GM23338 (cell line): ENCODE data around the gene SLC4A8. TPM values are rescaled to one million over a fixed set of nuclear protein-coding genes. Genes with fewer than 3 reads are reported as not detected.

ENCODE experiments used
- ATAC-seq: fragments of 200-7000 bp; cut with Tn5 transposase; 3 replicates; pipeline ENCODE4 v1.9.1; 2020
- DNase-seq: peaks from one replicate; pipeline ENCODE4 v3.0.0-alpha.2; 2015; ENCODE audit warnings: low spot score
- H2AFZ ChIP-seq: fragments of 200-600 bp; sonication (generic); 2 replicates; pipeline ENCODE4 v1.8.0; 2016; ENCODE audit warnings: antibody characterized with exemption, mild to moderate bottlenecking, moderate library complexity
- H3F3A ChIP-seq: fragments of 200-600 bp; sonication (generic); replicated peaks from 2 replicates; pipeline ENCODE4 v1.8.0; 2017; ENCODE audit warnings: antibody characterized with exemption, mixed run types, low read depth
- H3K27ac ChIP-seq: fragments of 200-600 bp; sonication (generic); 2 replicates; pipeline ENCODE4 v1.6.1; 2016; ENCODE audit warnings: low read depth
- H3K27me3 ChIP-seq: fragments of 200-600 bp; sonication (generic); 2 replicates; pipeline ENCODE4 v1.8.0; 2016; ENCODE audit warnings: mild to moderate bottlenecking, mixed run types, moderate library complexity; ENCODE audit not compliant: insufficient read depth
- H3K36me3 ChIP-seq: fragments of 200-600 bp; sonication (generic); 2 replicates; pipeline ENCODE4 v1.8.0; 2016; ENCODE audit warnings: mild to moderate bottlenecking; ENCODE audit not compliant: insufficient read depth
- H3K4me1 ChIP-seq: fragments of 200-600 bp; sonication (generic); 2 replicates; pipeline ENCODE4 v1.8.0; 2016; ENCODE audit warnings: mild to moderate bottlenecking, moderate library complexity; ENCODE audit not compliant: insufficient read depth
- H3K4me2 ChIP-seq: fragments of 200-600 bp; sonication (generic); 2 replicates; pipeline ENCODE4 v1.7.1; 2017; ENCODE audit warnings: mixed run types
- H3K4me3 ChIP-seq: fragments of 200-600 bp; sonication (generic); 2 replicates; pipeline ENCODE4 v1.6.1; 2016; ENCODE audit warnings: mixed run types
- H3K79me2 ChIP-seq: fragments of 200-600 bp; sonication (generic); replicated peaks from 2 replicates; pipeline ENCODE4 v1.8.0; 2017; ENCODE audit warnings: mild to moderate bottlenecking; ENCODE audit not compliant: insufficient read depth
- H3K9me2 ChIP-seq: fragments of 200-600 bp; sonication (generic); 2 replicates; pipeline ENCODE4 v1.8.0; 2017; ENCODE audit not compliant: insufficient read depth
- H4K20me1 ChIP-seq: fragments of 200-600 bp; sonication (generic); replicated peaks from 2 replicates; pipeline ENCODE4 v1.8.0; 2017; ENCODE audit warnings: mild to moderate bottlenecking; ENCODE audit not compliant: insufficient read depth
- H3K27ac Mint-ChIP-seq: 2 replicates; pipeline ENCODE4 v1.8.0; 2020; ENCODE audit warnings: inconsistent platforms, mild to moderate bottlenecking, moderate library complexity, mixed read lengths
- H3K27me3 Mint-ChIP-seq: 3 replicates; pipeline ENCODE4 v1.8.0; 2022; ENCODE audit warnings: low read depth, mild to moderate bottlenecking, moderate library complexity, mixed read lengths, inconsistent platforms; ENCODE audit not compliant: insufficient read depth, poor library complexity
- H3K36me3 Mint-ChIP-seq: 3 replicates; pipeline ENCODE4 v1.8.0; 2021; ENCODE audit warnings: low read depth, mild to moderate bottlenecking, inconsistent platforms, moderate library complexity, mixed read lengths
- H3K4me1 Mint-ChIP-seq: 3 replicates; pipeline ENCODE4 v1.8.0; 2020; ENCODE audit warnings: mild to moderate bottlenecking, inconsistent platforms, mixed read lengths
- H3K4me3 Mint-ChIP-seq: 3 replicates; pipeline ENCODE4 v1.8.0; 2021; ENCODE audit warnings: moderate library complexity, mild to moderate bottlenecking, inconsistent platforms, mixed read lengths
- H3K9me3 Mint-ChIP-seq: 3 replicates; pipeline ENCODE4 v1.8.0; 2020; ENCODE audit warnings: moderate library complexity, mild to moderate bottlenecking, inconsistent platforms, mixed read lengths
- CREB1 ChIP-seq: fragments of 250-450 bp; sonication (Bioruptor Pico); IDR thresholded peaks from 2 replicates; pipeline ENCODE4 v1.5.0; 2020; ENCODE audit warnings: low read depth, mild to moderate bottlenecking, moderate library complexity
- EZH2 ChIP-seq: fragments of 200-600 bp; sonication (generic); IDR thresholded peaks from one replicate; pipeline ENCODE4 v1.8.0; 2017; ENCODE audit warnings: antibody characterized with exemption, mild to moderate bottlenecking, low read depth; ENCODE audit not compliant: unreplicated experiment
- POLR2AphosphoS5 ChIP-seq: IDR thresholded peaks from 2 replicates; pipeline ENCODE4 v1.6.1; 2016; ENCODE audit warnings: antibody characterized with exemption, low read depth
- polyA plus RNA-seq: library from polyadenylated mRNA; unstranded; fragments of >200 nt; fragmentation: Nextera tagmentation; extraction: Ambion mirVana; gene quantifications from 2 replicates; pipeline ENCODE4 v1.2.1, GENCODE V29; 2016
- total RNA-seq: library from RNA; depleted of rRNA; stranded (reverse); fragments of >200 nt; shearing (Covaris generic); gene quantifications from 2 replicates; pipeline ENCODE4 v1.2.3, GENCODE V29; 2014
- TF ChIP-seq, protein P1 (sequence below), 2 experiments: fragments of 200-600 bp in 1 of 2; sonication (generic) in 1 of 2; conservative IDR thresholded peaks; 2 replicates each; pipeline versions ENCODE4 v1.5.1 to v1.6.1; 2016 to 2017; ENCODE audit warnings: antibody characterized with exemption in 2 of 2, low read depth in 2 of 2, mild to moderate bottlenecking in 2 of 2, moderate library complexity in 1 of 2
- TF ChIP-seq, protein P2 (sequence below): fragments of 250-450 bp; sonication (Bioruptor Pico); IDR thresholded peaks from 2 replicates; pipeline ENCODE4 v1.5.0; 2020; ENCODE audit warnings: mild to moderate bottlenecking, moderate library complexity

SLC4A8 gene
- total and polyA plus RNA-seq, 2 experiments from 2014 or later = 7.6 to 9.2 TPM

DNA sequence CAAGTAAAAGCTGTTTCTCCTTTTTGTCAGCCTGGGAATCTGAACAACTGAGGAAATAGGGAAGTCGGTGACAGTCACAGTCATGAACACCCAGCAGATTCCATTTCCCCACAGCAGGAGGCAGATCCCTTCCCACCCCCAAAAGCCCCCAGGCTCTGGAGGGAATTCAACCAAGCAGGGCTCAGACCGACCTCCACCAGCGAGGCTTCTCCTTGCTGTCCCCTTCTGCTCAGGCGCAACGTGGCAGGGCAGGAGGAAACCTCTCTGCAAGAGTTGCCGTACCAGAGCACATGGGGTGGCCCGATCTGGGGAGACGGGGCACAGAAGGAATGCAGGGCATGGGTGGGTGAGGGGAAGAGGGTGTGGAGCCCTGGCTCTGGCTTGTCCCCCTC lies 33.7 kb upstream of the SLC4A8 start (continued):
- TF ChIP-seq, protein P1, sequence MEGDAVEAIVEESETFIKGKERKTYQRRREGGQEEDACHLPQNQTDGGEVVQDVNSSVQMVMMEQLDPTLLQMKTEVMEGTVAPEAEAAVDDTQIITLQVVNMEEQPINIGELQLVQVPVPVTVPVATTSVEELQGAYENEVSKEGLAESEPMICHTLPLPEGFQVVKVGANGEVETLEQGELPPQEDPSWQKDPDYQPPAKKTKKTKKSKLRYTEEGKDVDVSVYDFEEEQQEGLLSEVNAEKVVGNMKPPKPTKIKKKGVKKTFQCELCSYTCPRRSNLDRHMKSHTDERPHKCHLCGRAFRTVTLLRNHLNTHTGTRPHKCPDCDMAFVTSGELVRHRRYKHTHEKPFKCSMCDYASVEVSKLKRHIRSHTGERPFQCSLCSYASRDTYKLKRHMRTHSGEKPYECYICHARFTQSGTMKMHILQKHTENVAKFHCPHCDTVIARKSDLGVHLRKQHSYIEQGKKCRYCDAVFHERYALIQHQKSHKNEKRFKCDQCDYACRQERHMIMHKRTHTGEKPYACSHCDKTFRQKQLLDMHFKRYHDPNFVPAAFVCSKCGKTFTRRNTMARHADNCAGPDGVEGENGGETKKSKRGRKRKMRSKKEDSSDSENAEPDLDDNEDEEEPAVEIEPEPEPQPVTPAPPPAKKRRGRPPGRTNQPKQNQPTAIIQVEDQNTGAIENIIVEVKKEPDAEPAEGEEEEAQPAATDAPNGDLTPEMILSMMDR (conservative IDR thresholded peaks at IDR 0.05; ENCODE audit: low read depth in 2 of 2) = no peak
- TF ChIP-seq, protein P2, sequence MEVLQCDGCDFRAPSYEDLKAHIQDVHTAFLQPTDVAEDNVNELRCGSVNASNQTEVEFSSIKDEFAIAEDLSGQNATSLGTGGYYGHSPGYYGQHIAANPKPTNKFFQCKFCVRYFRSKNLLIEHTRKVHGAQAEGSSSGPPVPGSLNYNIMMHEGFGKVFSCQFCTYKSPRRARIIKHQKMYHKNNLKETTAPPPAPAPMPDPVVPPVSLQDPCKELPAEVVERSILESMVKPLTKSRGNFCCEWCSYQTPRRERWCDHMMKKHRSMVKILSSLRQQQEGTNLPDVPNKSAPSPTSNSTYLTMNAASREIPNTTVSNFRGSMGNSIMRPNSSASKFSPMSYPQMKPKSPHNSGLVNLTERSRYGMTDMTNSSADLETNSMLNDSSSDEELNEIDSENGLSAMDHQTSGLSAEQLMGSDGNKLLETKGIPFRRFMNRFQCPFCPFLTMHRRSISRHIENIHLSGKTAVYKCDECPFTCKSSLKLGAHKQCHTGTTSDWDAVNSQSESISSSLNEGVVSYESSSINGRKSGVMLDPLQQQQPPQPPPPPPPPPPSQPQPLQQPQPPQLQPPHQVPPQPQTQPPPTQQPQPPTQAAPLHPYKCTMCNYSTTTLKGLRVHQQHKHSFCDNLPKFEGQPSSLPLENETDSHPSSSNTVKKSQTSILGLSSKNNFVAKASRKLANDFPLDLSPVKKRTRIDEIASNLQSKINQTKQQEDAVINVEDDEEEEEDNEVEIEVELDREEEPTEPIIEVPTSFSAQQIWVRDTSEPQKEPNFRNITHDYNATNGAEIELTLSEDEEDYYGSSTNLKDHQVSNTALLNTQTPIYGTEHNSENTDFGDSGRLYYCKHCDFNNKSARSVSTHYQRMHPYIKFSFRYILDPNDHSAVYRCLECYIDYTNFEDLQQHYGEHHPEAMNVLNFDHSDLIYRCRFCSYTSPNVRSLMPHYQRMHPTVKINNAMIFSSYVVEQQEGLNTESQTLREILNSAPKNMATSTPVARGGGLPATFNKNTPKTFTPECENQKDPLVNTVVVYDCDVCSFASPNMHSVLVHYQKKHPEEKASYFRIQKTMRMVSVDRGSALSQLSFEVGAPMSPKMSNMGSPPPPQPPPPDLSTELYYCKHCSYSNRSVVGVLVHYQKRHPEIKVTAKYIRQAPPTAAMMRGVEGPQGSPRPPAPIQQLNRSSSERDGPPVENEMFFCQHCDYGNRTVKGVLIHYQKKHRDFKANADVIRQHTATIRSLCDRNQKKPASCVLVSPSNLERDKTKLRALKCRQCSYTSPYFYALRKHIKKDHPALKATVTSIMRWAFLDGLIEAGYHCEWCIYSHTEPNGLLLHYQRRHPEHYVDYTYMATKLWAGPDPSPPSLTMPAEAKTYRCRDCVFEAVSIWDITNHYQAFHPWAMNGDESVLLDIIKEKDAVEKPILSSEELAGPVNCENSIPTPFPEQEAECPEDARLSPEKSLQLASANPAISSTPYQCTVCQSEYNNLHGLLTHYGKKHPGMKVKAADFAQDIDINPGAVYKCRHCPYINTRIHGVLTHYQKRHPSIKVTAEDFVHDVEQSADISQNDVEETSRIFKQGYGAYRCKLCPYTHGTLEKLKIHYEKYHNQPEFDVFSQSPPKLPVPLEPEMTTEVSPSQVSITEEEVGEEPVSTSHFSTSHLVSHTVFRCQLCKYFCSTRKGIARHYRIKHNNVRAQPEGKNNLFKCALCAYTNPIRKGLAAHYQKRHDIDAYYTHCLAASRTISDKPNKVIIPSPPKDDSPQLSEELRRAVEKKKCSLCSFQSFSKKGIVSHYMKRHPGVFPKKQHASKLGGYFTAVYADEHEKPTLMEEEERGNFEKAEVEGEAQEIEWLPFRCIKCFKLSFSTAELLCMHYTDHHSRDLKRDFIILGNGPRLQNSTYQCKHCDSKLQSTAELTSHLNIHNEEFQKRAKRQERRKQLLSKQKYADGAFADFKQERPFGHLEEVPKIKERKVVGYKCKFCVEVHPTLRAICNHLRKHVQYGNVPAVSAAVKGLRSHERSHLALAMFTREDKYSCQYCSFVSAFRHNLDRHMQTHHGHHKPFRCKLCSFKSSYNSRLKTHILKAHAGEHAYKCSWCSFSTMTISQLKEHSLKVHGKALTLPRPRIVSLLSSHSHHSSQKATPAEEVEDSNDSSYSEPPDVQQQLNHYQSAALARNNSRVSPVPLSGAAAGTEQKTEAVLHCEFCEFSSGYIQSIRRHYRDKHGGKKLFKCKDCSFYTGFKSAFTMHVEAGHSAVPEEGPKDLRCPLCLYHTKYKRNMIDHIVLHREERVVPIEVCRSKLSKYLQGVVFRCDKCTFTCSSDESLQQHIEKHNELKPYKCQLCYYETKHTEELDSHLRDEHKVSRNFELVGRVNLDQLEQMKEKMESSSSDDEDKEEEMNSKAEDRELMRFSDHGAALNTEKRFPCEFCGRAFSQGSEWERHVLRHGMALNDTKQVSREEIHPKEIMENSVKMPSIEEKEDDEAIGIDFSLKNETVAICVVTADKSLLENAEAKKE = no peak

DNA sequence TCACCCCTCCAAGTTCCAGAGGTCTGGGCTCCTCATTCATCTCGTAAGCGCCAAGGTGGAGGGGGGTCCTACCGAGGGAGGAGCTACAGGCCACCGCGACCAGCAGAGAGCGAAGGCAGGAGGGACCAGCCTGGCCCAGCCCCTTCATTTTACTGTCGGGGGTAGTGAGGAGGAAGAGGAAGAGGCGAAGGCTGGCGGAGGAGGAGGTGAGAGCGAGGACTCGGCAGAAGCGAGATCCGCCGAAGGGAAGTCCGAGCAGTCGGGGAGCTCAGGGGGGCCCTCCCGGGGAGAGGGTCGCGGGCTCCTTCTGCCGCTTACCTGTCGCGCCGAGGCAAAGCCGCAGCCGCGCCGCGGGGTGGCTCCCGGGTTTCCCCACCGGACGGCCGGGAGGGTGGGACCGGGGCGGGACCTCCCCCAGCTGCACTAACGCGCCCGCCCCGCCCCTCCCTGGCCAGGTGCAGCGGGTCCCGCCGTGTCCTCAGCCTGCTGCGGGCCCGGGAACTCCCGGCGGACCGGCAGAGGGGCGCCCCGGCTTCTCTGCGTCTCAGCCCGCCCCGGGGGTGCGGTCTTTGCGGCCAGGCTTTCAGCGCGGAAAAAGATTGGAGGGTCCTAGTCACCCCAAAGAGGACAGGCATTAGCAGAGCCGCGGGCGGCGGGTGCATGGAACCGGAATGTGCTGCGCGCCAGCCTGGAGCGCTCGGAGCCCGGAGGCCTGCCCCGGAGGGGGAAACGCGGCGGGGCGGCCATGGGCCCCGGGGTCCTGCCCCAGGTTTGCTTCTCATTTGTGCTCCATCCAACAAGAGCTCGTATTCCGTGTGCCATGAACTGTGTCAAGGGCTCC lies 33.1 kb upstream of the SLC4A8 start, which contains the start of gene GALNT6:
GALNT6 (minus strand) TSS at position 124 of the 841 bp plus-strand sequence. CDS start 11,625 bp downstream, outside the sequence.
- DNase-seq (peak; percentile 87), ATAC-seq (peak; percentile 79)
- peak within 1 kb of the TSS; percentile 92 for H3K4me3 Mint-ChIP-seq
- peaks cover 36% of the 10 kb centered on the region for H3K27me3 Mint-ChIP-seq
- H3K36me3 Mint-ChIP-seq = peaks cover 6% of the 10 kb centered on the region; the same call in 2 of the 3 replicates
- peaks cover 43% of the 10 kb centered on the region for H3K4me1 Mint-ChIP-seq
- H3K4me3 ChIP-seq = peak within 1 kb of the TSS; percentile 97
- H3K9me3 Mint-ChIP-seq = no peaks in the 10 kb centered on the region
- peak within 1 kb of the TSS; percentile 97 for H2AFZ ChIP-seq
- peak within 1 kb of the TSS; percentile 99 for H3K4me2 ChIP-seq
- peaks cover 12% of the 10 kb centered on the region for H3K79me2 ChIP-seq
- peak within 1 kb of the TSS; percentile 95 for H3K27ac ChIP-seq
- no peaks in the 10 kb centered on the region for H3K27me3 ChIP-seq
- no peak for TF ChIP-seq EZH2
- 0 out of 2 replicates have a peak, but pooled peaks have one; percentile 24 for TF ChIP-seq CREB1 (CRISPR knock-in tag)
- TF ChIP-seq, protein P1 (conservative IDR thresholded peaks at IDR 0.05; ENCODE audit: low read depth in 2 of 2) = no peak
- TF ChIP-seq POLR2AphosphoS5 = peak; percentile 84
- H3K4me1 ChIP-seq = peaks cover 31% of the 10 kb centered on the region
- H3K9me2 ChIP-seq = no peaks in the 10 kb centered on the region; the same call in 1 of the 2 replicates
- H3F3A ChIP-seq = peaks cover 21% of the 10 kb centered on the region
- H3K27ac Mint-ChIP-seq = peak within 1 kb of the TSS; percentile 60
- no peaks in the 10 kb centered on the region; the same call in 1 of the 2 replicates for H4K20me1 ChIP-seq
- no peaks in the 10 kb centered on the region for H3K36me3 ChIP-seq
